AG09319 (cell line): ENCODE data around the gene PRDM8.
A peak's percentile ranks its signal among the peaks of the same experiment; 100 is the strongest.

Experiments
- DNase-seq: peaks from one replicate; pipeline ENCODE4 v3.0.0-alpha.2; 2010; ENCODE audit warnings: low read depth; ENCODE audit errors: extremely low read depth
- CTCF ChIP-seq: IDR thresholded peaks from 2 replicates; pipeline ENCODE4 v1.5.1; 2011; ENCODE audit warnings: low read depth, mild to moderate bottlenecking, inconsistent platforms, low read length, moderate library complexity

PRDM8 gene

DNA sequence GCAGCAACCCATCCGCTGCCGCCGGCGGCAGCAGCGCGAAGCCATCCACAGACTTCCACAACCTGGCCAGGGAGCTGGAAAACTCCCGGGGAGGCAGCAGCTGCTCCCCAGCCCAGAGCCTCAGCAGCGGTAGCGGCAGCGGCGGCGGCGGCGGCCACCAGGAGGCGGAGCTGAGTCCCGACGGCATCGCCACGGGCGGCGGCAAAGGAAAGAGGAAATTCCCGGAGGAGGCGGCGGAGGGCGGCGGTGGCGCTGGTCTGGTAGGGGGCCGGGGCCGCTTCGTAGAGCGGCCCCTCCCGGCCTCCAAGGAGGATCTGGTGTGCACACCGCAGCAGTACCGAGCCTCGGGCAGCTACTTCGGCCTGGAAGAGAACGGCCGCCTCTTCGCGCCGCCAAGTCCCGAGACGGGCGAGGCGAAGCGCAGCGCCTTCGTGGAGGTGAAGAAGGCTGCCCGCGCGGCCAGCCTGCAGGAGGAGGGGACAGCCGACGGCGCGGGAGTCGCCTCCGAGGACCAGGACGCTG is 4.9 kb downstream of the PRDM8 start:
- no peak for DNase-seq
- peak; percentile 66 for TF ChIP-seq CTCF

- TF ChIP-seq CTCF = no peak
These were observed 5.6 kb downstream of the PRDM8 start for GRCh38 chr4:80202741-80203553.

GRCh38 chr4:80204433-80205011 is 7.2 kb downstream of the PRDM8 start:
- no peak for DNase-seq
- TF ChIP-seq CTCF = no peak

More at GRCh38 chr4:80202741-80203553, 5.6 kb downstream of the PRDM8 start:
- no peak for DNase-seq

GRCh38 chr4:80206111-80206510 is 8.8 kb downstream of the PRDM8 start:
- no peak for DNase-seq
- TF ChIP-seq CTCF = no peak

DNA sequence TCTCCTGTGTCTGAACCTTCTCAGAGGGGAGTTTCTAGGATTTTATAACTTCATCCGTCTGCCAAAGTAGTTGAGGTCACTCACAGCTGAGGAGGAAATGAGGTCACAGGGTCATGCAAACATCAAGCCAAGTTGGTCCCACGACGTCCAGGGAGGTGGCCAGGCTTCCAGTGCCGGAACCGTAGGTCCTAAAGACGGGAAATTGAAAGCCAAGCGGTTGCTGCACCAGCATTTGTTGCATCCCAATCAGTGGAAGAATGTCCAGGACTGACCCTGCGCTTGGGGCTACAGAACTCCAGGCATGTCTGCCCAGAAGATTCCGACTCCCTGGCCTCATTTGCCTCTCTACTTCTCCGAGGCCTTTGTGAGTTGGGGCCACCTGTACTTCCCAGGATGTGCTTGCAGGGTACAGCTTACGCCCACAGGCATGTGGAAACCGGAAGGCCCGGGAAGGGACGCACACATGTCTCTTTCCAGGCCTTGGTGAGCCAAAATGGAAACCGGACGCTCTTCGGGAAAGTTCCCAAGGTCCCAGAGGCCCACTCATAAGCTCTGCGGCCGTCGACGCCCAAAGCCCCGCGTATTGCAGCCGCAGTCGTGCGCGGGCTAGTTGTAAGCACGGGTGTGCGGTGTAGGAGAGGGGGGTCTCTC is 9.3 kb downstream of the PRDM8 start:
- no peak for TF ChIP-seq CTCF
- DNase-seq = no peak

DNA sequence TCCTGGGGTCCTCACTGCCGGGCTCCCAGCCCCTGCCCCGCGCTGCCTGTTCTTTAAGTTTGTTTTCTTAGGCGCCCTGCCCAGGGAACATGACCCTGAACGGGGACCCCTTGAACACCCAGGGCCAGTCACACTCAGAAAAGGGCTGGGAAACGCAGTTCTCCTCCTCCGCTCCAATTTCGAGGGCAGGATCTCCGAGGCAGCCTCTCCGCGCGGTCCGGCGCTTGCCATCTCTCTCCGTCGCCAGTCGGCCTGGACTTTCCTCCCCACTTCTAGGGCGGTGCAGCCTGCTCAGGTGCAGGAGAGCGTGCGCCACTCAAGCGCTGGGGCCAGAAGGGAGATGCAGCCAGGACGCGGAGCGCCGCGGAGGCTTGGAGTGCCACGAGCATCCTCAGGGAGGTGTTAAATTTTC is 9.9 kb downstream of the PRDM8 start:
- TF ChIP-seq CTCF = no peak
- DNase-seq = no peak

- DNase-seq = no peak
- TF ChIP-seq CTCF = no peak
These were observed 10.4 kb downstream of the PRDM8 start for GRCh38 chr4:80207664-80208063.
